Panc1 (cell line): Measurements from ENCODE around the gene FAT1. TPM values are rescaled to one million over a fixed set of nuclear protein-coding genes. Genes with fewer than 3 reads are reported as not detected.

Source experiments
- ATAC-seq: fragments of 200-7000 bp; cut with Tn5 transposase; 2 replicates; pipeline ENCODE4 v1.9.1; 2020; ENCODE audit warnings: mild to moderate bottlenecking, moderate library complexity
- BruUV-seq: library from RNA; stranded (reverse); fragments of 400-500 nt; replicated peaks from 2 replicates; lab custom pipeline; 2021; lab: Mats Ljungman, UMichigan
- CTCF ChIA-PET: fragments of 300-600 bp; sonication (Branson Sonifier 250); formaldehyde crosslinking; loops from one replicate; lab custom pipeline; 2022; ENCODE audit warnings: antibody characterized with exemption; lab: Charles Lee
- POLR2A ChIA-PET: fragments of 300-600 bp; sonication (Branson Sonifier 250); formaldehyde crosslinking; loops from one replicate; lab custom pipeline; 2022; ENCODE audit warnings: antibody characterized with exemption; lab: Charles Lee
- DNase-seq: peaks from one replicate; pipeline ENCODE4 v3.0.0-alpha.2; 2010; ENCODE audit warnings: low read depth, low spot score
- H3K27ac ChIP-seq: 2 replicates; pipeline ENCODE4 v1.5.1; 2011; ENCODE audit warnings: mild to moderate bottlenecking, low read length, inconsistent platforms
- H3K27me3 ChIP-seq: fragments of 200-500 bp; sonication (Bioruptor generic); 2 replicates; pipeline ENCODE4 v1.6.0; 2014; ENCODE audit warnings: low read length, inconsistent platforms; ENCODE audit not compliant: control insufficient read depth, insufficient read depth
- H3K36me3 ChIP-seq: fragments of 200-500 bp; sonication (Bioruptor generic); 2 replicates; pipeline ENCODE4 v1.5.1; 2014; ENCODE audit warnings: inconsistent platforms, mild to moderate bottlenecking, low read length, moderate library complexity; ENCODE audit not compliant: control insufficient read depth, insufficient read depth
- H3K4me1 ChIP-seq: 2 replicates; pipeline ENCODE4 v1.5.1; 2011; ENCODE audit warnings: inconsistent platforms, mild to moderate bottlenecking, low read length, moderate library complexity; ENCODE audit not compliant: control insufficient read depth, insufficient read depth
- H3K4me3 ChIP-seq, 2 experiments: 2 replicates each; pipeline ENCODE4 v1.5.1; 2011 to 2012; ENCODE audit warnings: low read depth in 2 of 2, low read length in 2 of 2, mild to moderate bottlenecking in 2 of 2, inconsistent platforms in 1 of 2, moderate library complexity in 1 of 2
- H3K9me3 ChIP-seq: fragments of 200-500 bp; sonication (Bioruptor generic); 2 replicates; pipeline ENCODE4 v1.5.1; 2014; ENCODE audit warnings: low read depth, mild to moderate bottlenecking, inconsistent platforms, low read length, moderate library complexity; ENCODE audit not compliant: control insufficient read depth, insufficient read depth
- POLR2AphosphoS5 ChIP-seq: IDR thresholded peaks from 2 replicates; pipeline ENCODE4 v1.6.1; 2012; ENCODE audit warnings: mild to moderate bottlenecking, low read depth, low read length, moderate library complexity
- SIN3A ChIP-seq: IDR thresholded peaks from 2 replicates; pipeline ENCODE4 v1.6.1; 2012; ENCODE audit warnings: low read depth, mild to moderate bottlenecking, low read length, moderate library complexity, borderline replicate concordance; ENCODE audit not compliant: insufficient read depth
- TCF7L2 ChIP-seq: IDR thresholded peaks from 2 replicates; pipeline ENCODE4 v1.6.1; 2011; ENCODE audit warnings: mild to moderate bottlenecking, low read depth, low read length, inconsistent platforms
- in situ Hi-C: cut with HindIII; loops from 2 replicates; pipeline ENCODE4 v1.10.0; 2016; ENCODE audit warnings: low sequenced_read_pairs, low pct_unique_long_range_greater_than_20kb
- intact Hi-C: fragments of 100-400 bp; cut with micrococcal nuclease; formaldehyde crosslinking; loops from one replicate; pipeline ENCODE4 v1.10.0; 2022; ENCODE audit not compliant: unreplicated experiment
- total RNA-seq: library from RNA; stranded (reverse); gene quantifications from one replicate; pipeline ENCODE4 v1.2.1, GENCODE V29; 2021; ENCODE audit not compliant: unreplicated experiment
- TF ChIP-seq, protein P1 (sequence below), 2 experiments: IDR thresholded peaks; 2 replicates each; pipeline ENCODE4 v1.6.1; 2011 to 2012; ENCODE audit warnings: low read depth in 2 of 2, control low read depth in 1 of 2, low read length in 1 of 2, mild to moderate bottlenecking in 1 of 2, moderate library complexity in 1 of 2; ENCODE audit not compliant: insufficient read depth in 1 of 2
- TF ChIP-seq, protein P2 (sequence below): fragments of 450-650 bp; IDR thresholded peaks from 2 replicates; pipeline ENCODE4 v1.5.1; 2017; ENCODE audit warnings: mild to moderate bottlenecking

The FAT1 gene
- total RNA-seq, 1 experiment from 2014 or later: 288 TPM

DNA sequence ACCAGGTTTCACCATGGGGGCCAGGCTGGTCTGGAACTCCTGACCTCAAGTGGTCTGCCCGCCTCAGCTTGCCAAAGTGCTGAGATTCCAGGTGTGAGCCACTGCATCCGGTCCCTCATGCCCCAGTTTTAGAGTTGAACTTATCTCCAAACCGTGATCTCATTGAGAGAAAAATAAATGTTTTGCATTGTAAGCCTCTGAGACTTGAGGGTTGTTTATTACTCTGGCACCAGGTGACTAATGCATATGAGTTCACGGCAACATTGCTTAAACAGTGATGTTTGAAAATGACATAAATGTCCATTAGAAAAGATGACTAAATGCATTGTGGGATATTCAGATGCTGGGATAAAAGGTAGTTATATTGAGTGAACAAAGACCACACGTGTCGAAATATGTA, 22.9 kb upstream of the FAT1 start:
- Histone ChIP-seq H3K36me3 (no peaks in the 10 kb centered on the region), H3K4me1 (no peaks in the 10 kb centered on the region; the same call in 1 of the 2 replicates), H3K9me3 (no peaks in the 10 kb centered on the region), H3K27ac (no peak overlapping the region), H3K27me3 (no peaks in the 10 kb centered on the region), H3K4me3 (no peak overlapping the region)
- no TSS peak for BruUV-seq
- in situ Hi-C loops: no loop called here
- TF ChIP-seq POLR2AphosphoS5 (no peak), SIN3A (no peak), TCF7L2 (no peak)
- TF ChIP-seq, protein P1, sequence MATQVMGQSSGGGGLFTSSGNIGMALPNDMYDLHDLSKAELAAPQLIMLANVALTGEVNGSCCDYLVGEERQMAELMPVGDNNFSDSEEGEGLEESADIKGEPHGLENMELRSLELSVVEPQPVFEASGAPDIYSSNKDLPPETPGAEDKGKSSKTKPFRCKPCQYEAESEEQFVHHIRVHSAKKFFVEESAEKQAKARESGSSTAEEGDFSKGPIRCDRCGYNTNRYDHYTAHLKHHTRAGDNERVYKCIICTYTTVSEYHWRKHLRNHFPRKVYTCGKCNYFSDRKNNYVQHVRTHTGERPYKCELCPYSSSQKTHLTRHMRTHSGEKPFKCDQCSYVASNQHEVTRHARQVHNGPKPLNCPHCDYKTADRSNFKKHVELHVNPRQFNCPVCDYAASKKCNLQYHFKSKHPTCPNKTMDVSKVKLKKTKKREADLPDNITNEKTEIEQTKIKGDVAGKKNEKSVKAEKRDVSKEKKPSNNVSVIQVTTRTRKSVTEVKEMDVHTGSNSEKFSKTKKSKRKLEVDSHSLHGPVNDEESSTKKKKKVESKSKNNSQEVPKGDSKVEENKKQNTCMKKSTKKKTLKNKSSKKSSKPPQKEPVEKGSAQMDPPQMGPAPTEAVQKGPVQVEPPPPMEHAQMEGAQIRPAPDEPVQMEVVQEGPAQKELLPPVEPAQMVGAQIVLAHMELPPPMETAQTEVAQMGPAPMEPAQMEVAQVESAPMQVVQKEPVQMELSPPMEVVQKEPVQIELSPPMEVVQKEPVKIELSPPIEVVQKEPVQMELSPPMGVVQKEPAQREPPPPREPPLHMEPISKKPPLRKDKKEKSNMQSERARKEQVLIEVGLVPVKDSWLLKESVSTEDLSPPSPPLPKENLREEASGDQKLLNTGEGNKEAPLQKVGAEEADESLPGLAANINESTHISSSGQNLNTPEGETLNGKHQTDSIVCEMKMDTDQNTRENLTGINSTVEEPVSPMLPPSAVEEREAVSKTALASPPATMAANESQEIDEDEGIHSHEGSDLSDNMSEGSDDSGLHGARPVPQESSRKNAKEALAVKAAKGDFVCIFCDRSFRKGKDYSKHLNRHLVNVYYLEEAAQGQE (IDR thresholded peaks at IDR 0.05; ENCODE audit: insufficient read depth in 1 of 2, low read depth in 2 of 2, low read length in 1 of 2): no peak
- TF ChIP-seq, protein P2, sequence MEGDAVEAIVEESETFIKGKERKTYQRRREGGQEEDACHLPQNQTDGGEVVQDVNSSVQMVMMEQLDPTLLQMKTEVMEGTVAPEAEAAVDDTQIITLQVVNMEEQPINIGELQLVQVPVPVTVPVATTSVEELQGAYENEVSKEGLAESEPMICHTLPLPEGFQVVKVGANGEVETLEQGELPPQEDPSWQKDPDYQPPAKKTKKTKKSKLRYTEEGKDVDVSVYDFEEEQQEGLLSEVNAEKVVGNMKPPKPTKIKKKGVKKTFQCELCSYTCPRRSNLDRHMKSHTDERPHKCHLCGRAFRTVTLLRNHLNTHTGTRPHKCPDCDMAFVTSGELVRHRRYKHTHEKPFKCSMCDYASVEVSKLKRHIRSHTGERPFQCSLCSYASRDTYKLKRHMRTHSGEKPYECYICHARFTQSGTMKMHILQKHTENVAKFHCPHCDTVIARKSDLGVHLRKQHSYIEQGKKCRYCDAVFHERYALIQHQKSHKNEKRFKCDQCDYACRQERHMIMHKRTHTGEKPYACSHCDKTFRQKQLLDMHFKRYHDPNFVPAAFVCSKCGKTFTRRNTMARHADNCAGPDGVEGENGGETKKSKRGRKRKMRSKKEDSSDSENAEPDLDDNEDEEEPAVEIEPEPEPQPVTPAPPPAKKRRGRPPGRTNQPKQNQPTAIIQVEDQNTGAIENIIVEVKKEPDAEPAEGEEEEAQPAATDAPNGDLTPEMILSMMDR: no peak
- intact Hi-C loops: no loop called here
- ChIA-PET CTCF (no interaction called here), POLR2A (no interaction called here)
- ATAC-seq (0 out of 2 replicates have a peak, but pooled peaks have one; percentile 51), DNase-seq (no peak)

DNA sequence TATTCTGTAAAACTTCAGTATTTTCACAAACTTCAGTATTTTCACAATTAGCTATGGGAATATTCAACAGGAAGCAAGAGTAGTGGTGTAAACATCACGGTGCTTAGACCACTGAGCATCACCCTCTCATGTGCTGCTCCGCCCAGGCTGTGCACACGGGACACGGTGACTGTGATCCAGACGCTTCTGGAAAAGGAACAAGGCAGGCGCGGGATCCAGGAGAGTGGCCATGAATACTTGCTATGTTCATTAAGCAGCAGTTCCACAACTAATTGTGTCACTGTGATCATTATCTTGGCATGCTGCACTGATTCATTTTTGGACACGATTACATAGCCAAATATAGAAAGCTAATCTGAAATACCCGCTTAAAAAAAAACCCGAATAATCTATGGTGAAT, 19.6 kb upstream of the FAT1 start:
- Histone ChIP-seq H3K9me3 (no peaks in the 10 kb centered on the region), H3K4me3 (no peak overlapping the region), H3K27me3 (no peaks in the 10 kb centered on the region), H3K27ac (no peak overlapping the region), H3K4me1 (no peaks in the 10 kb centered on the region; the same call in 1 of the 2 replicates), H3K36me3 (no peaks in the 10 kb centered on the region)
- ATAC-seq (no peak), DNase-seq (no peak)
- TF ChIP-seq TCF7L2 (no peak), SIN3A (no peak), POLR2AphosphoS5 (no peak)
- TF ChIP-seq, protein P2: no peak
- TF ChIP-seq, protein P1 (IDR thresholded peaks at IDR 0.05; ENCODE audit: insufficient read depth in 1 of 2, low read depth in 2 of 2, low read length in 1 of 2): no peak
- in situ Hi-C loops (no loop called here), intact Hi-C loops (no loop called here)
- BruUV-seq: no TSS peak
- CTCF ChIA-PET: no interaction called here
- POLR2A ChIA-PET: no interaction called here
